Mesendoderm (in vitro differentiated cells): ENCODE data around the gene KCNJ6.

ENCODE experiments used
- DNase-seq: peaks from one replicate; pipeline ENCODE4 v3.0.0; 2013
- H2AK5ac ChIP-seq: 2 replicates; pipeline ENCODE4 v1.6.1; 2013; ENCODE audit warnings: low read length, inconsistent platforms
- H2BK120ac ChIP-seq: 2 replicates; pipeline ENCODE4 v1.6.1; 2013; ENCODE audit warnings: low read depth, mild to moderate bottlenecking, low read length, moderate library complexity, mixed read lengths
- H2BK15ac ChIP-seq: replicated peaks from 2 replicates; pipeline ENCODE4 v1.6.1; 2013; ENCODE audit warnings: low read depth, mild to moderate bottlenecking, moderate library complexity
- H2BK5ac ChIP-seq: 2 replicates; pipeline ENCODE4 v1.6.1; 2013; ENCODE audit warnings: low read length, inconsistent platforms
- H3K18ac ChIP-seq: 2 replicates; pipeline ENCODE4 v1.6.1; 2013; ENCODE audit warnings: mild to moderate bottlenecking, low read length, mixed read lengths
- H3K23ac ChIP-seq: one replicate; pipeline ENCODE4 v1.6.1; 2013; ENCODE audit warnings: low read length
- H3K27ac ChIP-seq: 2 replicates; pipeline ENCODE4 v1.5.1; 2013; ENCODE audit warnings: low read depth, mild to moderate bottlenecking, inconsistent platforms, low read length, moderate library complexity
- H3K27me3 ChIP-seq: 2 replicates; pipeline ENCODE4 v1.6.1; 2013; ENCODE audit warnings: low read length, control low read depth, mild to moderate bottlenecking, inconsistent platforms; ENCODE audit not compliant: insufficient read depth, poor library complexity
- H3K36me3 ChIP-seq: 2 replicates; pipeline ENCODE4 v1.6.1; 2013; ENCODE audit warnings: low read length, inconsistent platforms; ENCODE audit not compliant: control insufficient read depth, insufficient read depth
- H3K4ac ChIP-seq: one replicate; pipeline ENCODE4 v1.6.1; 2013; ENCODE audit warnings: low read depth, mild to moderate bottlenecking, low read length, moderate library complexity
- H3K4me1 ChIP-seq: 2 replicates; pipeline ENCODE4 v1.6.1; 2013; ENCODE audit warnings: low read depth, low read length, inconsistent platforms; ENCODE audit not compliant: control insufficient read depth
- H3K4me2 ChIP-seq: 2 replicates; pipeline ENCODE4 v1.6.1; 2013; ENCODE audit warnings: low read length
- H3K4me3 ChIP-seq: 2 replicates; pipeline ENCODE4 v1.5.1; 2013; ENCODE audit warnings: mild to moderate bottlenecking, low read length
- H3K56ac ChIP-seq: one replicate; pipeline ENCODE4 v1.6.1; 2013; ENCODE audit warnings: low read length
- H3K79me1 ChIP-seq: 2 replicates; pipeline ENCODE4 v1.6.1; 2013; ENCODE audit warnings: low read length, inconsistent platforms
- H3K79me2 ChIP-seq: 2 replicates; pipeline ENCODE4 v1.6.1; 2013; ENCODE audit warnings: mild to moderate bottlenecking, low read length; ENCODE audit not compliant: control insufficient read depth, insufficient read depth
- H3K9ac ChIP-seq: 2 replicates; pipeline ENCODE4 v1.6.1; 2013; ENCODE audit warnings: low read length, inconsistent platforms
- H4K5ac ChIP-seq: one replicate; pipeline ENCODE4 v1.6.1; 2013; ENCODE audit warnings: low read length
- H4K8ac ChIP-seq: one replicate; pipeline ENCODE4 v1.6.1; 2013; ENCODE audit warnings: low read depth, mild to moderate bottlenecking, control low read depth, low read length, moderate library complexity
- WGBS: extraction: QIAGEN DNeasy Blood & Tissue Kit; methylation state at CpG from one replicate; pipeline ENCODE4 v1.1.7; 2013; ENCODE audit warnings: low lambda C conversion rate, missing lambda C conversion rate; ENCODE audit not compliant: insufficient coverage; ENCODE audit errors: extremely low coverage; 5-methylcytosine and 5-hydroxymethylcytosine counted together

The KCNJ6 gene

DNA sequence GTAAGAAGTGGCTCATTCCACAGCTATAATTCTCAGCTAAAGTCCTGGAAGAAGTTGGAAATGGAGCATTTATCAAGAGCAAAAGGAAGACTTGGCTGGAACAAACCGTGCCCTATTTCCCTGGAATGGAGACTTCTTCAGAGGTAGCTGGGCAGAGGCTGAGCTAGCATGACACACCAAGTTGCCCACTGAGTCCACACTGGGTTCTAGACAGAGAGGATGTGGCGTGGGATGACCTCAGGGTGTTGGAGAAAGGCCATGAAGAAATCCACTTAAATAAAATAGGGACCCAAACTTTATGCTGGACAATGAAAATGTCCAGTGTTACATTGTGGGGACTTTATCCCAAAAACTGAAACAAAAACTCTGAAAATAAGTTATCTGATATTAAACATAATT, 116.2 kb downstream of the KCNJ6 start:
- Histone ChIP-seq H3K4me1 (peaks cover 3% of the 10 kb centered on the region), H4K5ac (no peak overlapping the region), H2BK120ac (no peak overlapping the region), H3K4ac (no peak overlapping the region), H2AK5ac (no peak overlapping the region), H3K27me3 (no peaks in the 10 kb centered on the region), H3K36me3 (no peaks in the 10 kb centered on the region), H3K18ac (no peak overlapping the region), H3K56ac (no peak overlapping the region), H3K79me1 (no peaks in the 10 kb centered on the region), H3K9ac (no peak overlapping the region), H2BK5ac (no peak overlapping the region), H3K4me2 (no peak overlapping the region), H4K8ac (no peak overlapping the region), H3K23ac (no peak overlapping the region), H3K79me2 (no peaks in the 10 kb centered on the region), H3K4me3 (no peak overlapping the region), H3K27ac (no peak overlapping the region), H2BK15ac (no peak overlapping the region)
- no peak for DNase-seq
- WGBS = no CpG with 5 or more reads among the region's 2 CpGs

DNA sequence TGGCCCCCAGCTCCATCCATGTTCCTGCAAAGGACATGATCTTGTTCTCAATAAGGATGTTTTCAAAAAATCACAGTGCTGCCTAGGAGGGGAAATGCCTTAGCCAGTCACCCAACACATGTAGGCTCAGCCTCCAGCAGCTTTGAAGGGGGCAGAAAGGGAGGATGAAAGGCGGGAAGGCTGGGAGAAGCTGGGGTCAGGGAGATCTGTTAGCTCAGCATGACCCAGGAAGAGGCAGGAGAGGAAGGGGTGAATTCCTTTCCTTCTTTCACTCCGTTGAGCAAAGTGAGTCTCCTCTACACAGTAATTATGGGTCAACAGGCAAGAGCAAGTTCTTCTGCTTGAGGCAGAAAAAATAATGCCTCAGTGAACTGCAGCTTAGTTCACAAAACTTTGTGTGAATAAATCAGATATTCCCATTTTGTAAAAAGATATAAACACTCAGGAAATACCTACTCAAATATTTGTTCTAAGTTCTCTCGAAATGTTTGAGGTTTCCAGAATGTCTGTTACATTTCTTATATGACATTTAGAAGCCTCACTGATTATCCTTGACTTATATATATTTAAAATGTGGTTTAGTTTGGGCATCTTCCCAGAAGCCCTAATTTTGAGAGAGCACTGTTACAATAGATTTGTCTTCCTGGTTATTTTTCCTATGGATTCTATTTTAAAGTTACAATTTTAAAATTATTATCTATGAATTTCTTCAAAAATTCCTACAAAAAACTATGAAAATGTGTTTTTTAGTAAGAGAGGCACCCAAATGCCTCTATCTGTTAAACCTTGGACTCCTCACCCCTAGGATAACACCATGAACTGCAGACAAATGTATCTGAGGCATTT, 116.8 kb downstream of the KCNJ6 start:
- H3K79me1 ChIP-seq = no peaks in the 10 kb centered on the region
- no peaks in the 10 kb centered on the region for H3K79me2 ChIP-seq
- H3K23ac ChIP-seq = no peak overlapping the region
- no peak overlapping the region for H4K5ac ChIP-seq
- H3K27me3 ChIP-seq = no peaks in the 10 kb centered on the region
- H3K9ac ChIP-seq = no peak overlapping the region
- peaks cover 3% of the 10 kb centered on the region for H3K4me1 ChIP-seq
- no peak overlapping the region for H3K27ac ChIP-seq
- no peak overlapping the region for H3K18ac ChIP-seq
- no peak overlapping the region for H2BK120ac ChIP-seq
- no peak overlapping the region for H4K8ac ChIP-seq
- no peak overlapping the region for H3K4me3 ChIP-seq
- no peak overlapping the region for H3K4ac ChIP-seq
- peak; percentile 14 for DNase-seq
- WGBS = no CpG with 5 or more reads among the region's 3 CpGs
- no peak overlapping the region for H2BK15ac ChIP-seq
- no peak overlapping the region for H3K4me2 ChIP-seq
- no peak overlapping the region for H3K56ac ChIP-seq
- H2AK5ac ChIP-seq = no peak overlapping the region
- no peak overlapping the region for H2BK5ac ChIP-seq
- H3K36me3 ChIP-seq = no peaks in the 10 kb centered on the region

DNA sequence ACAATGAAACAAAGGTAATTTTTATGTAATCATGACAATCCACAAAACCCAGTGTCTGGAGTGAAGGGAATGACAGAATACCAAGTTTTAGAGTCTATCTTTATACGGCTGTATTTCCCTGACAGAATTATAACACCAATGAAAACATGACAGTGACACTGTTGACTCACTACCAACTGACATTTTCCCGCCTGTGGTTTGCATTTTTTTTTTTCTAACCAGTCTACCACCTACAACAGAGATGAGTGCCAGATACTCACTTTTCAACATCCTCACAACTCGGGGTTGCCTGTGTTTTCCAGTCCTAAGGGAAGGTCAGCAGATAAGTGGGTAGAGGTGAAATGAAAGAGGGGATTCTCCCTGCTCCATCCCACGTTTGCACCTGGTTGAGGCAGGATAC, 118.9 kb downstream of the KCNJ6 start:
- H3K79me2 ChIP-seq = no peaks in the 10 kb centered on the region
- H2AK5ac ChIP-seq = no peak overlapping the region
- WGBS = no CpG with 5 or more reads among the region's 4 CpGs
- H3K36me3 ChIP-seq = no peaks in the 10 kb centered on the region
- no peak overlapping the region for H3K9ac ChIP-seq
- DNase-seq = no peak
- no peak overlapping the region for H4K5ac ChIP-seq
- peaks cover 3% of the 10 kb centered on the region for H3K4me1 ChIP-seq
- H3K23ac ChIP-seq = no peak overlapping the region
- no peak overlapping the region for H3K4me3 ChIP-seq
- no peaks in the 10 kb centered on the region for H3K79me1 ChIP-seq
- no peak overlapping the region for H2BK5ac ChIP-seq
- no peak overlapping the region for H3K4ac ChIP-seq
- H4K8ac ChIP-seq = no peak overlapping the region
- no peak overlapping the region for H2BK120ac ChIP-seq
- no peak overlapping the region for H2BK15ac ChIP-seq
- H3K27ac ChIP-seq = no peak overlapping the region
- H3K4me2 ChIP-seq = no peak overlapping the region
- no peak overlapping the region for H3K56ac ChIP-seq
- H3K27me3 ChIP-seq = no peaks in the 10 kb centered on the region
- no peak overlapping the region for H3K18ac ChIP-seq

DNA sequence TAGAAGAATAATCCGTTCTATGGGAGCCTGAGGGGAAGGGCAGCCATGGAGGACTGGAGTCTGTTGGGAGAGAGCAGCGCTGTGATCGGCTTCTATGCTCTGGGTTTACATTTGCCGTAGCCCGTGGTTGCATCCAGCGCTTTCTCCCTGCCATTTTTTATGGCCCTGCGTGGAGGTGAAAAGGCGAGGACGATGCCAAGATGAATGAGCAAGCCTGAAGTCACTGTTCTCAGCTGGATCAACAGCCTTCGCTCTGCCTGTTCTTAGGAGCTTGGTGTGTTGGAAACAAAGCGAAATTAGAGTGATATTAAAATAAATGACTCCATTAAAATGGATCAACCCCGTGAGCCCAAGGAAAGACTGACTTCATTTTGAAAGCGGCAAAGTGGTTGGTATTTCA, 120.2 kb downstream of the KCNJ6 start:
- no CpG with 5 or more reads among the region's 13 CpGs for WGBS
- Histone ChIP-seq H3K4ac (no peak overlapping the region), H4K8ac (no peak overlapping the region), H3K4me2 (no peak overlapping the region), H2BK120ac (no peak overlapping the region), H3K36me3 (no peaks in the 10 kb centered on the region), H3K27ac (no peak overlapping the region), H3K79me2 (no peaks in the 10 kb centered on the region), H3K9ac (no peak overlapping the region), H3K23ac (no peak overlapping the region), H3K4me3 (no peak overlapping the region), H3K18ac (no peak overlapping the region), H3K27me3 (no peaks in the 10 kb centered on the region), H3K4me1 (peaks cover 3% of the 10 kb centered on the region), H2BK15ac (no peak overlapping the region), H3K56ac (no peak overlapping the region), H2BK5ac (no peak overlapping the region), H3K79me1 (no peaks in the 10 kb centered on the region), H2AK5ac (no peak overlapping the region), H4K5ac (no peak overlapping the region)
- no peak for DNase-seq

DNA sequence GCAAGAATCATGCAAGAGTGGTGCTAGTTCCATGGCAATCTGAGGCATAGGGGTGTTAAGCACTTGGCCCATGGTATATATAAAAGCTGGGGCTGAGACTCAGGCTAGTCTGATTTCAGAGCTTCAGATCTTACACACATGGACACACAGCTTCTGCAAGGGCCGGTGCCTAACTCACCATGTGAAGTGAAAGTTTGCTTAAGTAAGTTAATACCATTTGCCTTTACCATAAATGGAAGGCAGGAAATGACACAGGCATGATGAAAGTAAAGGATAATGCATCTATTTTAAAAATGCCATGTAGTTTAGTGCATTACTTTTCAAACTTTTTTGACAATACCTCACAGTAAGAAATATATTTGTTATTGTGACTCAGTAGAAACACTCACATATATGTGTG, 122.6 kb downstream of the KCNJ6 start:
- no peak for DNase-seq
- H2AK5ac ChIP-seq = no peak overlapping the region

DNA sequence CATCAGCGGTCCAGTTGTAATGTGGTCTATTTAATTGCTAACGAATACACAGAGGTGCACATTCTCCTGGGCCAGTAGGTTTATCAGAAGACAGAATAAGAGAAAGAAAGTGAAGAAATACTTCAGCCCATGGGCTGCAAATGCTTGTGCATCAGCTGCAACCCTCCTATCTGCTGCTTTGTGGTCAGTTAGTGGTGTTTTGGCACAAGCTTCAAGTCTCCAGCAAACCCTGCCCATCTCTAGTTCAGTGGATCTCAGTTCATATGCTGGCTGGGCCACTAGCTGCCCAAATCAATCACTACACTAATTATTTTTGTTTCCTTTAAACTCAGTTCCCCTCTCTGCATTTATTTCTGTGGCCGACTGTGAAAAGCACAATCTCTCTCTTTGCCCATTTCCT, 124.2 kb downstream of the KCNJ6 start:
- no peak overlapping the region for H2BK120ac ChIP-seq
- no peak overlapping the region for H2BK15ac ChIP-seq
- H3K4me2 ChIP-seq = no peak overlapping the region
- H2AK5ac ChIP-seq = no peak overlapping the region
- no CpG with 5 or more reads among the region's 3 CpGs for WGBS
- no peak overlapping the region for H2BK5ac ChIP-seq
- no peak overlapping the region for H3K4ac ChIP-seq
- no peak overlapping the region for H3K9ac ChIP-seq
- H3K56ac ChIP-seq = no peak overlapping the region
- no peak overlapping the region for H3K4me3 ChIP-seq
- no peaks in the 10 kb centered on the region for H3K36me3 ChIP-seq
- no peaks in the 10 kb centered on the region for H3K79me2 ChIP-seq
- H4K8ac ChIP-seq = no peak overlapping the region
- H4K5ac ChIP-seq = no peak overlapping the region
- no peak overlapping the region for H3K23ac ChIP-seq
- H3K79me1 ChIP-seq = no peaks in the 10 kb centered on the region
- DNase-seq = no peak
- no peaks in the 10 kb centered on the region for H3K27me3 ChIP-seq
- H3K4me1 ChIP-seq = no peaks in the 10 kb centered on the region
- H3K18ac ChIP-seq = no peak overlapping the region
- no peak overlapping the region for H3K27ac ChIP-seq

More for the DNA sequence above, 122.6 kb downstream of the KCNJ6 start:
- Histone ChIP-seq H4K8ac (no peak overlapping the region), H2BK5ac (no peak overlapping the region), H3K9ac (no peak overlapping the region), H3K27me3 (no peaks in the 10 kb centered on the region), H3K79me2 (no peaks in the 10 kb centered on the region), H3K4me2 (no peak overlapping the region), H4K5ac (no peak overlapping the region), H3K79me1 (no peaks in the 10 kb centered on the region), H3K23ac (no peak overlapping the region), H3K18ac (no peak overlapping the region), H3K4ac (no peak overlapping the region), H3K36me3 (no peaks in the 10 kb centered on the region), H3K4me3 (no peak overlapping the region), H3K27ac (no peak overlapping the region), H3K56ac (no peak overlapping the region), H2BK120ac (no peak overlapping the region), H3K4me1 (no peaks in the 10 kb centered on the region), H2BK15ac (no peak overlapping the region)
- no CpG with 5 or more reads among the region's 1 CpG for WGBS
